ENCODE measurements around the gene CALCOCO2. TPM values are rescaled to one million over a fixed set of nuclear protein-coding genes. Genes with fewer than 3 reads are reported as not detected.
A peak's percentile ranks its signal among the peaks of the same experiment; 100 is the strongest.

The CALCOCO2 gene
- total RNA-seq, 2 experiments from 2014 or later, result 15.3 to 64.5 TPM

- no TSS peak for BruUV-seq (replicated peaks)
- Histone ChIP-seq H4K20me1 (ENCODE audit: insufficient read depth, low read length) (no peaks in the 10 kb centered on the region), H3K9me3 (ENCODE audit: low read length) (no peaks in the 10 kb centered on the region), H3K4me3 (ENCODE audit: low read depth, low read length, poor library complexity, severe bottlenecking) (no peak overlapping the region), H3K36me3 (ENCODE audit: insufficient read depth, low read length) (no peaks in the 10 kb centered on the region), H3K4me2 (ENCODE audit: low read length) (no peak overlapping the region), H3K9me2 (ENCODE audit: insufficient read depth, low read length) (no peaks in the 10 kb centered on the region), H3K79me2 (ENCODE audit: insufficient read depth, low read depth, low read length) (no peaks in the 10 kb centered on the region), H2AFZ (ENCODE audit: low read length) (no peak overlapping the region), H3K27ac (ENCODE audit: low read depth, low read length, poor library complexity, severe bottlenecking) (no peak overlapping the region), H3K4me1 (ENCODE audit: insufficient read depth, low read length, poor library complexity, severe bottlenecking) (no peaks in the 10 kb centered on the region)
- POLR2A ChIA-PET, result interaction anchor here (0.6 kb wide), 1 partner anchor 85 kb away, joined by 3 read pairs; no protein-coding TSS in a partner anchor
- intact Hi-C loops (cut with micrococcal nuclease; ENCODE audit: unreplicated experiment), result no loop called here
- TF ChIP-seq CTCF (conservative IDR thresholded peaks at IDR 0.05; ENCODE audit: low read length) (no peak), EZH2phosphoT487 (IDR thresholded peaks at IDR 0.05; ENCODE audit: borderline replicate concordance, low read depth, low read length) (no peak)
- CTCF ChIA-PET (ENCODE audit: unreplicated experiment), result interaction anchor here (0.5 kb wide), 1 partner anchor 380 kb away, joined by 5 read pairs; no protein-coding TSS in a partner anchor
- no peak for DNase-seq (ENCODE audit: low spot score)
Observed at GRCh38 chr17:48790607-48791127, 40.2 kb upstream of the CALCOCO2 start.

GRCh38 chr17:48791128-48792032 lies 39.5 kb upstream of the CALCOCO2 start:
- H3K9me2 ChIP-seq (ENCODE audit: insufficient read depth, low read length), result no peaks in the 10 kb centered on the region
- H3K4me3 ChIP-seq (ENCODE audit: low read depth, low read length, poor library complexity, severe bottlenecking), result no peak overlapping the region
- no TSS peak for BruUV-seq (replicated peaks)
- H3K4me2 ChIP-seq (ENCODE audit: low read length), result no peak overlapping the region
- peak; percentile 21 for DNase-seq (ENCODE audit: low spot score)
- POLR2A ChIA-PET, result no interaction called here
- H3K4me1 ChIP-seq (ENCODE audit: insufficient read depth, low read length, poor library complexity, severe bottlenecking), result no peaks in the 10 kb centered on the region
- no peaks in the 10 kb centered on the region for H3K79me2 ChIP-seq (ENCODE audit: insufficient read depth, low read depth, low read length)
- no peaks in the 10 kb centered on the region for H3K9me3 ChIP-seq (ENCODE audit: low read length)
- TF ChIP-seq EZH2phosphoT487 (IDR thresholded peaks at IDR 0.05; ENCODE audit: borderline replicate concordance, low read depth, low read length) (no peak), CTCF (conservative IDR thresholded peaks at IDR 0.05; ENCODE audit: low read length) (peak; percentile 70)
- intact Hi-C loops (cut with micrococcal nuclease; ENCODE audit: unreplicated experiment), result no loop called here
- H3K27ac ChIP-seq (ENCODE audit: low read depth, low read length, poor library complexity, severe bottlenecking), result no peak overlapping the region
- CTCF ChIA-PET (ENCODE audit: unreplicated experiment), result interaction anchor here (0.5 kb wide), 1 partner anchor 380 kb away, joined by 5 read pairs; no protein-coding TSS in a partner anchor
- no peaks in the 10 kb centered on the region for H3K36me3 ChIP-seq (ENCODE audit: insufficient read depth, low read length)
- no peak overlapping the region for H2AFZ ChIP-seq (ENCODE audit: low read length)
- H4K20me1 ChIP-seq (ENCODE audit: insufficient read depth, low read length), result no peaks in the 10 kb centered on the region

Measured in OCI-LY7 (cell line).